Spleen (tissue), 7 donors: Measurements from ENCODE around the gene FADS3.

Experiments used
- CTCF ChIP-seq, 11 experiments: fragments of 200-600 bp in 7 of 11; fragments of 450-650 bp in 4 of 11; sonication (generic) in 4 of 11; IDR thresholded peaks in 8 of 11; conservative IDR thresholded peaks in 3 of 11; 1 replicate in 7 of 11; 2 replicates in 4 of 11; pipeline versions ENCODE4 v1.4.0 to v1.8.0; 2016 to 2021; ENCODE audit warnings: antibody characterized with exemption in 11 of 11, inconsistent platforms in 4 of 11, mild to moderate bottlenecking in 1 of 11
- POLR2A ChIP-seq, 3 donors: fragments of 450-650 bp; IDR thresholded peaks; one replicate each; pipeline ENCODE4 v1.5.1; 2017; ENCODE audit warnings: antibody characterized with exemption in 3 of 3, mild to moderate bottlenecking in 1 of 3
- donor health status: DM: no; HTN: no; CAD: no; lungs with moderate emphysema.
- donor health status: DM: no; HTN: no; CAD: no.
- donor health status: DM: no; HTN: no; CAD: no.

GRCh38 chr11:61861634-61862033 lies 29.7 kb downstream of the FADS3 start:
- no peak for TF ChIP-seq POLR2A (IDR thresholded peaks at IDR 0.05)
- no peak for TF ChIP-seq CTCF (IDR thresholded peaks at IDR 0.05 in 8 of 11, conservative IDR thresholded peaks at IDR 0.05 in 3 of 11)
